Measurements from ENCODE around the gene TDRD9.

The TDRD9 gene

DNA sequence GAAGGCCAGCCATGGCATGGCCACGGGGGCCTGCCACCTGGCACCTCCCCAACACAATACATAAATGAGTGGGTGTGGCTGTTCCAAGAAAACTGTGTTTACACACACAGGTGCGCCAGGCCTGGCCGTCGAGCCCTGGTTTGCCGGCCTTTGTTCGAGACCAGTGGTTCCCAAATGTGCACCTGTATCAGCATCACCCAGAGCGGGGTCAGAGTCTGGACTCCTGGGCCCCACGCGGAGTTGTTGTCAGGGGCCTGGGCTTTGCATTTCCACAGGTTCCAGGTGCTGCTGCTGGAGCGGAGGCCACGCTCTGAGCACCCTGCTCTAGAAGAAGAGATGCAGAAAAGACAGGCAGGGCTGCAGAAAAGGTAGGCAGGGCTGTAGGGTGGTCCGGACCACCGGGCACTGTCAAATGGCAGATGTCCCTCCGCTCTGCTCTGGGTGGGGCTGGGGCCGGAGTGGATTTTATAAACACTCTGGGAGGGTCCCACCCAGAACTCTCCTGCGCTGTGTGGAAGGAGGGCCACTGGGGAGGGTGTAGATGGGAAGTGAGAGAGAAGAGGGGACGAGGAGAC lies 153.1 kb downstream of the TDRD9 start:
- peak; percentile 20 for DNase-seq

DNA sequence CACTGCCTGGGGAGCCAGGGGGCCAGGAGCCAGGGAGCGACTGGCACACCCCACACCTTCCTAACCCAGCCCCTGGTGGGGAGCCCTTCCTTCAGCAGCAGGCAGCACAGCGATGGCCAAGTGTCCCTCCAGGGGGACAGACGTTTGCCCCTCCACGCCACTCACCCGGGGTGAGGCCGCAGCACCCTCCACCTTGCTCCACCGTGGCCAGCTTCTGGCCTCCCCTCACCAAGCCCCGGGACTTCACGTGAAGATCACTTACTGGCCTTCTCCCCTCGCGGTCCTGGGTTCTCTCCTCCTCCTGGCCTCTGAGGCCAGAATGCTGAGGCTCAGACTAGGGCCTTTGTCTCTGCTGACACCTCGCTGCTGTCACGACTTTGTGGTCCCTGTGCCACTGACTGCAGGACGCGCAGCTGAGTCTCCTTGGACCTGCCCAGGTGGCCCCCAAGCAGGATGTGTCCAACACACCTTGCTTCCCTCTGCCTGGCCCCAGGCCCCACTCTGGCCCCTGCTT lies 153.8 kb downstream of the TDRD9 start:
- no peak for DNase-seq

DNA sequence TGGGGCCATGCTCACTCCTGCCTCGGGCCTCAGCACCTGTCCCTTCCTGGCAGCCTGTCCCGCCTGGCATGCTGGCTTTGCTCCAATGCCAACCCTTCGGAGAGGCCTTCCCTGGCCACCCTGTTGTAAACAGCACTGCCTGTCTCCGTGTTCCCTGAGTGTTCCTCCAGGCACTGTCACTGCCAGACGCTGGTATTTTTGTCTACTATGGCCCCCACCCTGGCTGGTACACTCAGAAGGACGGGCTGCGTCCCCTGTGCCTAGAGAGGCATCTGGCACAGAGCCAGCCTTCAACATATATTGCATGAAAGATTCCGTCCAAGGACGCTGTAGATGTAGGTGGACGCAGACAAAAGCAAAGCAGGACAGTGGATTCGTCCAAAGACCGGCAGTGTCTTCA lies 154.6 kb downstream of the TDRD9 start:
- no peak for DNase-seq

DNA sequence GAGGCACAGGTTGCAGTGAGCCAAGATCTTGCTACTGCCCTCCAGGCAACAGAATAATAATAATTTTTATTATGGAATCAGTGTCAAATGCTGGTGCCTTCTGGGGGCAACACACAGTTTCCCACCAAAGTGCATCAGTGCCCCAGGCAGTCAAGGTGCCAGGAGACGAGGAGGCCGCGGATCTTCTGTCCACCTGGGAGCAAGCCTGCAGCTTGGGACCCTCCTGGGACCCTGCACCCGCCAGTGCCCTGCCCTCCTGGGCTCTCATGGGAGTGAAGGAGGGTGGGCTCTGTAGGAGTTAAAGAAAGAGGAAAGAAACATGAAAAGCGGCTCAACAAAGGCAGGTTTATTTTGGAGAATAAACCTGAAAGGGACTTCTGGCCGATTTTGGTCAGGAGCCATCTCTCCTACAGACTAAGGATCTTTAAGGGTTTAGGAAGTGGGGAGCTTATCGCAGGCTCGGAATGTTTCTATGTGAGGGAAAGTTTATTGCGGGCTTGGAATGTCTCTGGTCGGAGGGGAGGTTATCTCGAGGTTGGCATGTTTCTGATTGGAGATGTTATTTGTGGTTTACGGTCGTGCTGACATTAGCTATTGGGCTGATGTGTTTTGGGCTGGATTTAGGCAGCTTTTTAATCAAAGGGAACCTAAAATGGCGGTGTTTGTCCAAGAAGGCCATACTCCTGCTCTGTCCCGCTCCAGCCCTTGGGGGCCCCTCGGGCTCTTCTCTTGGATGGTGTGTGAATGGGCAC lies 156.2 kb downstream of the TDRD9 start:
- DNase-seq, result no peak

DNA sequence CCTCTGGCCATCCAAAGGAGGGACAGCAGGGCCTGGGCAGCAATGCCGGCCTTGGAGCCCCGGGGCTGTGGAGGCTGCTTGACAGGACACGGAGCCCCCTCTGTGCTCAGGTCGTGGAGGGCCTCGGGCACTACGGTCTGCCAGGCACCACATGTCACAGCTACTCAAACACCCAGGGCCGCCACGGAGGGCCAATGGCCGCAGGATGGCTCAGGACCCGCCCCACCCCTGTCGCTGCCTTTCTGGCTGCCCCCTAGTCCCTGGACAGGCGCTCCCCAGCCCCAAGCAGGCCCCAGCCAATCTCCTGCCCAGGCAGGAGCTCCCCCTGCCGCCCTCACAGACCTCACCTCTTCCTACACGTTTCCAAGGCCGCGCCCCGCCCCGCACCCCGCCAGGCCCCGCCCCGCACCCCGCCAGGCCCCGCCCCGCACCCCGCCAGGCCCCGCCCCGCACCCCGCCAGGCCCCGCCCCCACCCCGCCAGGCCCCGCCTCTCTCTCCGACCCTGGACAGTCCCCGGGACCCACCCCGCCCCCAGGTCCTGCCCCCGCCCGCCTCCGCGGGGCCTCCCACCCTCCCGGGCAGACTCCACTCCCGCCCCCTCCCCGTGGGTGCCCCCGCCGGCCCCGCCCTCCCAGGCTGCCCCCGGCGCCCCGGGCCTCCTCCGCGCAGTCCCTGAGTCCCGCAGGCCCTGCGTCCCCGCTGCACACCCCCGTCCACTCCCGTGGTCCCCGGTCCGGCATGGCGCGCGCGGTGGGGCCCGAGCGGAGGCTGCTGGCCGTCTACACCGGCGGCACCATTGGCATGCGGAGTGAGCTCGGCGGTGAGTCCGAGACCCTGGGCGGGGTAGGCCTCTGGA lies 157.0 kb downstream of the TDRD9 start, which contains the start of gene ASPG:
Gene ASPG (plus strand): TSS at position 669 of the 857 bp plus-strand sequence. CDS start 71 bp downstream, at position 740.
- no peak for DNase-seq

DNA sequence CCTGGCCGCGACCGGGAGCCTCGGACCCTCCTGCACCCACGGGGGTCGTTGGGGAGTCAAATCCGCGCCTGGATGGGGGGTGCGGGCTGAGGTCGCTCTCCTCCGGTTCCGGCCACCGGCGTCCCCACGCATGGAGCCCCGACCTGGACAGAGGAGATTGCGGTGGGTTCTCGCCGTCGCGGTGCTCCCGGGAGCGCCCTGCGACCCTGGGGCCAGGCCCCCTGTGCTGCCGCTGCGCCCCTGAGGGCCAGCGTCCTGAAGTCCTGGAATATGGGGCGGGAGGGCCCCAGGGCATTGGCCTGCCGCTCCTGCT lies 157.6 kb downstream of the TDRD9 start:
- DNase-seq, result no peak

DNA sequence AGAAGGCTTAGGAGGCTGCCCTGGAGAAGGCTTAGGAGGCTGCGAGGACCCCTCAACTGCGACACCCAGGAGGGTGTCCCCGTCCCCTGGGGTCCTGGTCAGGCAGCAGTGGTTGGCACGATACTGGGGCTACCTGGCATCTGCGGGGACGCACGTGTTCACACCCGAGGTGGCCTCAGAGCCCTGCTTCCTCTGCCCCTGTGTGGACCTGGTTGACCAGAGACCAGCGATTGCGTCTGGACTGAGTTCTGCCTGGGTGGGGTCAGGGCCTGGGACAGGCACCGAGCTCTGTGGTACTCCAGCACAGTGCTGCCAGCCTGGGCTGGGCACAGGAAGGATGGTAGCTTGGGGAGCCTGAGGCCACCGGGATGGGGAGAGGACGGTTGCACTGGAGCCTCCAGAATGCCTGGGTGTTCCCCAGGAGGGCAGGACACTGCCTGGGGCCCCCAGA lies 158.0 kb downstream of the TDRD9 start:
- DNase-seq, result no peak

DNA sequence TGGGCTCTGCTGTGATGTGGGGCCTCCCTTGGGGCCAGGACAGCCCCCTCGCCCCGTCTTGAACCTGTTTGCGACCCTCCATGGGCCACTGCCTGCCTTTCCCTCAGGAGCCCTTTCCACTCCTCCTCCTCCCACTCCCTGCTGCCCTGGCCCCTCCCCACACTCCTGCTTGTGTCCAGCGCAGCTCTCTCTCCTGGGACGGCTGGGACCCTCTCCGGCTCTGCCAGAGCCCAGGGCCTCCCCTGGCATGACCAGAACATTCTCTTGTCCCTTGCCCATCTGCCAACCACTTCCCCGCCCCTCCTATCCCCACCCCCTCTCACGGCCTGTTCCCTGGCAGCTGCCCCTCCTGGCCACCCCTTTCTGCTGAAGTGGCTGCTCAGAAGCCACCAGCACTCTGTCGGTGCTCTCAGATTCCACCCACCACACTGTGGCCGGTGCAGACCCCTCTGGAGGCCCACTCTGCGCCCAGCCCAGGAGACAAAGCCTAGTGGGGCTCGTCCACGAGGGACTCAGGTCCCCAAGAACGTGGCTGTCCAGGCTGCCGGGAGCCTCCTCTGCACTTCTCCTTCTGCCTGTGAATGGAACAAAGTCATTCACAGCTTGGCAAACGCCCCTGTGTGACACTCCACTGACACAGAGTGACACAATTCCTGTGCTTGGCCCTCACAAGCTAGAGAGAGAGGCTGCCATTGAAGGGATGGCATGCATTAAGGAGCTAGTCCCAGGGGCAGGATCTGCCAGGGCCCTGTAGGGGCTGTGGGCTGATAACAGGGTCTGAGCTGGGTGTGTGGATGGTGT lies 158.6 kb downstream of the TDRD9 start:
- no peak for DNase-seq

DNA sequence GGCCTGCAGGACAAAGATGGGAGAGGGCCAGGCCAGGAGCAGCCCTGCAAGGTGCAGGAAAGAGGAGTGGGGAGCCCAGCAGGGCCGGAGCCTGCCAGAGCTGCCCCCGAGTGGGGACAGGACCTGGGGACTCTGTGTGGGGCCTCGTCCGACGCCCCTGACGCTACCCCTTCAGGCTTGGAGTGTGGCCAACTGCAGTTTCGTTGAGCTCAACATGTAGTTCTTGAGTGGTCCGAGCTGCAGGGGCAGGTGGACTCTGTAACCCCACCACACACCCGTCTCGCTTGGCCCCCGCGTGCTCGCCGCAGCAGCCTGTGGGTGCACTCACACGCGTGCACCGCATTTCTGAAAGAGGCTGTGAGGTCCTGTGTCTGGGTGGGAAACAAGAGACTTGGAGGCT lies 159.2 kb downstream of the TDRD9 start:
- DNase-seq, result no peak

DNA sequence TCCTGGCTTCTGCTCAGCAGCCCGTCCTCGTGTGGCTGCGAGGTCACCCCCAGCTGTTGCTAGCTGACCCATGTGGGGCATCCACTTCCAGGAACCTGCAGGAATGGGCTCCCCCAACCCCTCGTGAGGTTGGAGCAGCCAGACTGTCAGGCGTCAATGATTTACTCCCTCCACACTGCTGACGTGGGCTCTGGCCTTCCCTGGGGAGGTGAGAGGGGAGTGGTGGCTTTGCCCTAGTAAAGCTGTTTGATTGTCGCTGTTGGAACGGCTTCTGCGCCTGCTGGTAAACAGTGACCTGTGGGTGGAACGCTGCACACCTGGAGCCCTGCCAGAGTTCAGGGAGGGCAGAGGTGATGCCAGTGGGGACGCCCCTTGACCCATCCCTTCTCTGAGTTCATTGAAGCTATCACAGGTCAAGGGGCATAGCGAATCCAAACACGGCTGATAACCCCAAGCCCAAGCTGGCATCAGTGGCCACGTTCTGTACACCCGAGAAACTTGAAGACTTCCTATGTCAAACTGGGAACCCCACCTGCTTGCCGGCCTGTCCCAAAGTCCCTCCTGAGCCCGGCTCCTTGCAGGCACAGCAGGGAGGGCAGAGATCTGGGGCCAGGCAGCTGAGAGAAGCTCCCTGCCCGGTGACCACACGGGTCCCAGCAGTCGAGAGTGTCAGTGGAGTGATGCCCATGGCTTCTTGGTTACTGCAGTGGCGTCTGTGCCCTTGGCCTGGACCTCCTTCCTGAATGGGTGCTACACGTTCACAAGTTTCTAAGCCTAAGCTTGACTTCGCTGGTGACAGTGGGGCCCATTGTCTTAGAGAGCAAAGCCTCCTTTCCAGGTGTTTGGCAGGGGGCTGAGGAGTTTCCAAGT lies 160.0 kb downstream of the TDRD9 start:
- DNase-seq, result no peak

DNA sequence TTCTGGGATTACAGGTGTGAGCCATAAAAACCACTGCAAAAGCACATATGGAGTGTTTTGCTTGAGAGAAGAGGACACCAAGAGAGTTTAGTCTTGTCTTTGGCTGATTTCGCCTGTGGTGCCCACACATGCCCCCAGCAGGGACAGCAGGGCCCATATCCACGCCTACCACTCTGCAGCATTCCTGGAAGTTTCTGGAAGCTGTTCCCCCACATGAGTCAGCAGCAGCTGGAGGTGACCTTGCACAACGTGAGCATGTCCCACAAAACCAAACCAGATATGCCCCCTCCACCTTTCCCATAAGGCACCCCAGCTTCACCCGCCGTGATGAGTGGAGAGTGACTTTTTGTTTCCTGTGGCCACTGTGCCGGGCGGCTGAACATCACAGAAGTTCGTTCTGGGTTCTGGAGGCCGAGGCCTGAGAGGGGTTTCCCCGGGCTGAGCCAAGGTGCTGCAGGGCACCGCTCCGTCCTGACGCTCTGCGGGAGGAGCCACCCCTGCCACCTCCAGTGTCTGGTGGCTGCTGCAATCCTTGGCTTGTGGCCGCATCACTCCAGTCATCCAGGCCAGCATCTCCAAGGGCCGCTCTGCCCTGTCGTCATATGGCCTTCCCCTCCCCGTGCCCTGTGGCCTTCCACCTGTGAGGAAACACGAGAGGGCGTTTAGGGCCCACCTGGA lies 162.0 kb downstream of the TDRD9 start:
- DNase-seq, result no peak

DNA sequence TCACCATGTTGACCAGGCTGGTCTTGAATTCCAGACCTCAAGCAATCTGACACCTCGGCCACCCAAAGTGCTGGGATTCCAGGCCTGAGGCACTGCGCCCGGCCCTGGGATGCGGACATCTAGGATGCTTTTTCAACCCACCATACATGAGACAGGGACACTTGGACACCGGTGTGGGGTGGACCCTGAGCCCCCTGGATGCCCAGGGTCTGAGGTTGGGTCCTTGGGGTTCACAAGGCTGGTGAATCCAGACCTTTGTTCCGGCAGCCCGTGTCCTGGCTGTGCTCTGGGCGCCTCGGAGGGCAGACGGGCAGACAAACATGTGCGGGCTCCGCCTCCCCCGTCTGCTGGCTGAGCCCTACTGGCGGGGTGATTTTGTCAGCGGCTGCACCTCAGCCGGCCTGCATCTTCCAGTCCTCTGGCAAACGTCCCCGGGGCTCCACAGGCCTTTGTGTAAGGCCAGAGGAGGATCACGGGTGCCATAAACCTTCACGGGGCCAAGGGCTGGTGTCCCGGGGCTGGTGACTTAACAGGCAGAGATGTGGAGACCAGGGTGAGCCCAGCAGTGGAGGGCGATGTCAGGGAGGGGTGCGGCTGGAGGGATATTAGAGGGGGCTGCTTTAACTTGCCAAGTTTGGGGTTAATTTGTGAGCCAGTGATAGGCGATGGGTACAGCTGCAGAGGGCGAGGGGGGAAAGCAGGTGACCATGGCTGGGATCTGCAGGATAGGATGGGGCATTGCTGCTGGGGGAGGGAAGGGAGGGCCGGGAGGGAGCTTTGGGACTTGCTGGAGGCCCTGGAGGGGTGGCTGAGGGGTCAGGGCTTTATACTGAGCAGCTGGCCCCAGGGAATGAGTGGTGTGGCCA lies 163.0 kb downstream of the TDRD9 start:
- DNase-seq, result no peak

DNA sequence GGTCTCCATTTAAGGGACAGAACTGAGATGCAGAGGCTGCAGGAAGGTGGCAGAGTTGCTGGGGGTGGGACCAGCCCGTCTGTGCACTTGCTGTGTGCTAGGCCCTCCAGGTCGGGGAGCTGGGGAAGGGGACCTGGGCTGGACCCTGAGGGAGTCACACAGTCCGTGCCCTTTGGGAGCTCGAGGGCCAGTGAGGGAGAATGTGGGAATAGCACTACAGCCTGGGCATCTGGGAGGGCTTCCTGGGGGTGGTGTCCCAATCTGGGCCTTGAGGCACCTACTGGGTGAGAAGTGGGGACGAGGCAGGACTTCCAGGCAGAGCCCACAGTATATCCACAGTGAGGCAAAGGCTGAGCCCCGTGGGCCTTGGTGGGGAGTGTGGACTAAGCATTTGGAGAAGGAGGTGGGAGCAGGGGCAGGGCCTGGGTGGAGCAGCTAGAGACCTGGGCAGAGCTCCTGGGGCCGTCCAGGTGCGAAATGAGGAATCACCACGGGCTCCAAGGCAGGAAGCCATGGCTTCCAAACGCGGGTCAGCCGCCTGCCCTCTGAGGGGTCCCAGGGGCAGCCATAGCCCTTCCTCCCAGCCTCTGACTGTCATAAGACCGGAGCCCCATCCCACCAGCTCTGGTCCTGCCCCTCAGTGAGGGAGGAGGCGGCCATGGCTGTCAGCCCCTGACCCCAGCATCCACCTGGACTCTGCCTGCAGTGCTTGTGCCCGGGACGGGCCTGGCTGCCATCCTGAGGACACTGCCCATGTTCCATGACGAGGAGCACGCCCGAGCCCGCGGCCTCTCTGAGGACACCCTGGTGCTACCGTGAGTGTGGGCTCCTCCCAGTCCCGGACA lies 163.9 kb downstream of the TDRD9 start:
- no peak for DNase-seq

DNA sequence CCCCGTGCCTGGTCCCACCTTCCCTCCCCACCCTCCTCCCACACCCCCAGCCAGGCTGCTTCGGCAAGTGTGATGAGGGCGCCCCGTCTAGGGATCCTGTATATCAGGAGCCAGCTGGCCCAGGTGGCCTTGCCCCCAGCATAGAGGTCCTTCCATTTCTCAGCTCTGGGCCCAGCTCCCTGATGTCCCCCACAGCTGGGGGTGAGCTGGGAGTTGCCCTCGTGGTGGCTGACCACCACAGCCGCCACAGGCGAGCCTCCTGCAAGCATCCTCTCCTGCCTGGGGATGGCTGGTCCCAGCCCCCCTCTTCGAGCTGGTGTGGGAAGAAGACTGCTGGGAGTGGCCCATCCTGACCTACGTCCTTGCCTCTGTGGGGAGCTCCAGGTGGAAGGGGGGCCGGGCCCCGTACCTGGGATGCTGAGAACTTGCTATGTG lies 164.7 kb downstream of the TDRD9 start:
- DNase-seq, result no peak

DNA sequence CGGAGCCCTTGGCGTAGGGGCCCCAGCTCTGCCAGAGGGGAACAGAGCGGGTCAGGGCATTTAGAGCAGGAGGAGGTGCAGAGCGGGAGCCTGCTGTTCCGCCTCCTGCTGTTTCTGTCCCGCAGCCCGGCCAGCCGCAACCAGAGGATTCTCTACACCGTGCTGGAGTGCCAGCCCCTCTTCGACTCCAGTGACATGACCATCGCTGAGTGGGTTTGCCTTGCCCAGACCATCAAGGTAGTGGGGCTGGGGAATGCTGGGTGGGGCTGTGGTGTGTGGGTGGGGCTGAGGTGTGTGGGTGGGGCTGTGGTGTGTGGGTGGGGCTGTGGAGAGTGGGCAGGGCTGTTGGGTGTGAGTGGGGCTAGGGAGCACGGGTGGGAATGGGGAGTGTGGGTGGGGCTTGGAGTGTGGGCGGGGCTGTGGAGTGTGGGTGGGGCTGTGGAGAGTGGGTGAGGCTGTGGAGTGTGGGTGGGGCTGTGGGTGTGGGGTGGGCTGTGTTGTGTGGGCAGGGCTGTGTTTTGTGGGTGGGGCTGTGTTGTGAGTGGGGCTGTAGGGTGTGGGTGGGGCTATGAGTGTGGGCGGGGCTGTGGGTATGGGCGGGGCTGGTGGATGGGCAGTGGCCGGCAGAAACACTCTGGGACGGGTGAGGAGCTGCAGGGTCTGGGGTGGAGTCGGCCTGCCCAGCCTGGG lies 165.3 kb downstream of the TDRD9 start:
- no peak for DNase-seq

DNA sequence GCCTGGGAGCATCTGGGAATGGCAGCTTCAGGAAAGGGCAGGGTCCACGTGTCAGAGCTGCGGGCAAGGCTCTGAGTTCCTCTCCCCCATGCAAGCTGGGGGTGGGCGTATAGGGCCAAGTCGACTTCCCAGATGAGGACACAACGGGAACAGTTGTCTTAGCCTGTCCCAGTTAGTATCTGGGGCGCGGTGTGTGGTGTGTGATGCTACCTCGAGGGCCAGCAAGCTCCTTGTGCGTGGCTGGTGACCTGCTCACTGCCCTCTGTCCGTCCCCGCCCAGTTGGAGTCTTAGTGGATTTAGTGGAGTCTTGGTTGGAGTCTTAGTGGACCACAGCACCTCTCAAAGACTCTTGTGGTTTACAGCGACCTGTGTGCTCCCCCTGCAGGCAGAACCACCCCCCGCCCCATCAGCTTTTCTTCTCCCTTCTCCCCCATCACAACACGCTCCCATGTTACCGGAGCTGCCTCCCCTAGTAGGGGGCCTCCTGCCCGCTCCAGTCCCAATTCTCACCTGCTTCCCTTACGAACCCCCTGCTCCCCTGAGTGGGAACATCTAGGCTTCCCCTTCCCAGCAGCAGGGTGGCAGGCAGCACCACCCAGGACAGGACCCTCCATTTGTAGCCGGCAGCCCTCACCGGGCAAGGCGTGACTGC lies 165.9 kb downstream of the TDRD9 start:
- DNase-seq, result no peak

DNA sequence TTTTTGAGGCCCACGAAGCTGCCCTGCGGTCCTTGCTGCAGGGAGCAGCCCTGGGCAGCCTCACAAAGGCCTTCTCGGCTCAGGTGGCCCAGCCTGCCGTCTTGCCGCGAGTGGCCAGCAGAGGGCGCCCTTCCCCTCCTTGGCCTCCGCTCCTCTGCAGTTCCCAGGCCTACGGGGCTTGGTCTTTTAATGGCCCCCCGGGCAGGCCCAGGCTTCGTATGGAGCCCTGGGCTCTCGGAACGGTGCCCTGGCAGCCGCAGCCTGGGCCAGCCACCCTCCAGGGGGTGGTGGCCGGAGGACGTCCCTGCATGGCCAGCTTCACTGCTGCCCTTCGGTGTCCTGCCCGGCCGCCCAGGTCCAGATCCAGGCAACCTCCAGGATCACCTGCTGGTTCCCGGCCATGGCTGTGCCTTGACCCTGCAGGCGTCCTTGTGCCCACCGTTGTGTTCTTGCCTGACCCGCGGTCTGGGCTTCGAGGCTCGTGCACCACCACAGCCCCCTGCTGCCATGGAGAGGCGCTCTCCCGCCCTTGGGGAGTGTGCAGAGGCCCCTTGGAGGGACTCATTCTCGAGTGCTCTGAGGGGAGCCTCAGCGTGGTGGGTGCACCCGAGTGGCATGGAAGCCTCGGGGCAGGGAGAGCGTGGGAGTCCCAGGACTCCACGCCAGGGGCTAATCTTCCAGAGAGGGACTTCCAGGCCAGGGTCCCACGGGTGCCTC lies 166.6 kb downstream of the TDRD9 start:
- peak; percentile 50 for DNase-seq

Data from NCI-H1105 treated with DMSO at 0.1 percent for 48 hours (cell line).